ENCODE results near the gene UGT1A3. TPM values are rescaled to one million over a fixed set of nuclear protein-coding genes. Genes with fewer than 3 reads are reported as not detected.

Gene UGT1A3
- total RNA-seq, 1 donor from 2014 or later: not detected

- DNase-seq (ENCODE audit: low spot score in 2 of 2): no peak
- Histone ChIP-seq H3K27me3 (no peaks in the 10 kb centered on the region), H3K9me3 (no peaks in the 10 kb centered on the region), H3K27ac (no peak overlapping the region), H3K4me3 (no peak overlapping the region), H3K36me3 (no peaks in the 10 kb centered on the region), H3K4me1 (no peaks in the 10 kb centered on the region)
- intact Hi-C loops (cut with DNase I): no loop called here
- no peak for TF ChIP-seq CTCF (IDR thresholded peaks at IDR 0.05)
Observed at GRCh38 chr2:233691443-233692433, 37.1 kb upstream of the UGT1A3 start.

GRCh38 chr2:233692648-233693047 lies 36.2 kb upstream of the UGT1A3 start, which contains the start of gene UGT1A6:
UGT1A6 (plus strand) TSS chr2:233692890; CDS start chr2:233693005, 115 bp downstream.
- intact Hi-C loops (cut with DNase I): no loop called here
- no peak for TF ChIP-seq CTCF (IDR thresholded peaks at IDR 0.05)
- no peaks in the 10 kb centered on the region for H3K9me3 ChIP-seq
- no peak within 1 kb of the TSS for H3K27ac ChIP-seq
- no peak within 1 kb of the TSS for H3K4me3 ChIP-seq
- no peaks in the 10 kb centered on the region for H3K27me3 ChIP-seq
- no peaks in the 10 kb centered on the region for H3K4me1 ChIP-seq
- H3K36me3 ChIP-seq: no peaks in the 10 kb centered on the region
- DNase-seq (ENCODE audit: low spot score in 2 of 2): no peak

- no peak overlapping the region for H3K27ac ChIP-seq
- no peak for DNase-seq (ENCODE audit: low spot score in 2 of 2)
- no peaks in the 10 kb centered on the region for H3K4me1 ChIP-seq
- no peaks in the 10 kb centered on the region for H3K9me3 ChIP-seq
- H3K36me3 ChIP-seq: no peaks in the 10 kb centered on the region
- H3K27me3 ChIP-seq: no peaks in the 10 kb centered on the region
- intact Hi-C loops (cut with DNase I): no loop called here
- no peak overlapping the region for H3K4me3 ChIP-seq
- TF ChIP-seq CTCF (IDR thresholded peaks at IDR 0.05): no peak
Observed at GRCh38 chr2:233693963-233694362, 34.9 kb upstream of the UGT1A3 start.

GRCh38 chr2:233698740-233699139 lies 30.1 kb upstream of the UGT1A3 start:
- TF ChIP-seq CTCF (IDR thresholded peaks at IDR 0.05): no peak
- Histone ChIP-seq H3K36me3 (no peaks in the 10 kb centered on the region), H3K27ac (no peak overlapping the region), H3K4me3 (no peak overlapping the region), H3K4me1 (peaks cover 0 to 3% of the 10 kb centered on the region in 2 donors), H3K27me3 (no peaks in the 10 kb centered on the region), H3K9me3 (no peaks in the 10 kb centered on the region)
- no peak for DNase-seq (ENCODE audit: low spot score in 2 of 2)
- intact Hi-C loops (cut with DNase I): no loop called here

- DNase-seq (ENCODE audit: low spot score in 2 of 2): no peak
- Histone ChIP-seq H3K27me3 (no peaks in the 10 kb centered on the region), H3K4me3 (no peak overlapping the region), H3K4me1 (peaks cover 0 to 3% of the 10 kb centered on the region in 2 donors), H3K36me3 (no peaks in the 10 kb centered on the region), H3K27ac (no peak overlapping the region), H3K9me3 (no peaks in the 10 kb centered on the region)
- no peak for TF ChIP-seq CTCF (IDR thresholded peaks at IDR 0.05)
- intact Hi-C loops (cut with DNase I): no loop called here
Observed at GRCh38 chr2:233699424-233700027, 29.3 kb upstream of the UGT1A3 start.
